ENCODE results near the gene ADGRD1. TPM values are rescaled to one million over a fixed set of nuclear protein-coding genes. Genes with fewer than 3 reads are reported as not detected.
"Not testable (repeated sequence)": the region's sequence is repeated elsewhere in the genome, so short reads cannot be mapped to it uniquely, and the experiment has no call there.

ADGRD1 gene
- total RNA-seq, 1 experiment from 2014 or later = 11.8 TPM

DNA sequence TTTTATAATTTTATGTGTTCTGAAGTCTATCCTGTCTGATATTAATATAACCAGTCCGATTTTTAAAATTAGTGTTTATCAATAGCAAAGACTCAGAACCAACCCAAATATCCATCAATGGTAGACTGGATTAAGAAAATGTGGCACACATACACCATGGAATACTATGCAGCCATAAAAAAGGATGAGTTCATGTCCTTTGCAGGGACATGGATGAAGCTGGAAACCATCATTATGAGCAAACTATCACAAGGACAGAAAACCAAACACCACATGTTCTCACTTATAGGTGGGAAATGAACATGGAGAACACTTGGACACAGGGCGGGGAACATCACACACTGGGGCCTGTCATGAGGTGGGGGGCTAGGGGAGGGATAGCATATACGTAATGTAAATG lies 16.2 kb upstream of the ADGRD1 start:
- not testable (repeated sequence) for DNase-seq (ENCODE audit: low read depth)

DNA sequence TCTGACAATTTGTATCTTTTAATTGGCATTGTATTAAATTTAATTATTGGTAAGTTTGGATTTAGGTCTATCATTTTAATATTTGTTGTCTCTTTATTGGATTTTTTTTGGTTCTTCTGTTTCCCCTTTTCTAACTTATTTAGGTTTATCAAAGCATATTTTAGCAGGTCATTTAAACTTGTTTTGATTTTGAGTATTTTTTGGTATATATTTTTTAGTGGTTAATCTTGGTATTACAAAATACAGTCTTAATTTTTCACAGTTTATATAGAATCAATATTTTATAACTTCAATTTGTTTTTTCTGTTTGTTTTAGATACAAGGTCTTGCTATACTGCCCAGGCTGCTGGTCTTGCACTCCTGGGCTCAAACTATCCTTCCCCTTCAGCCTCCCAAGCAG lies 15.5 kb upstream of the ADGRD1 start:
- DNase-seq (ENCODE audit: low read depth) = no peak

DNA sequence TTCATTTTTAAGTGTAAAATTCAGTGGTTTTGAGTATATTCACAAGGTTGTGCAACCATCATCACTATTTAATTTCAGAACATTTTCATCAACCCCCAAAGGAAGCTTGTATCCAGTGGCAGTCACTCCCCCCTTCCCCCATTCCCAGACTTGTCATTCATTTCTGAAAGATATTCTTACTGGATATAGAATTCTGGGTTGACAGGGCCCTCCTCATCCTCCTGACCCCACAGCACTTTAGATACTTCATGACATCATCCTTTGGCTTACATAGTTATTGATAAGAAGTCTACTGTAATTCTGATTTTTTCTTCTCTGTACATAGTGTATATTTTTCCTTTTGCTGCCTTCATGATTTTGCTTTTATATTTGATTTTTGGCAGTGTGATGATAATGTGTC lies 8.8 kb upstream of the ADGRD1 start:
- no peak for DNase-seq (ENCODE audit: low read depth)

DNA sequence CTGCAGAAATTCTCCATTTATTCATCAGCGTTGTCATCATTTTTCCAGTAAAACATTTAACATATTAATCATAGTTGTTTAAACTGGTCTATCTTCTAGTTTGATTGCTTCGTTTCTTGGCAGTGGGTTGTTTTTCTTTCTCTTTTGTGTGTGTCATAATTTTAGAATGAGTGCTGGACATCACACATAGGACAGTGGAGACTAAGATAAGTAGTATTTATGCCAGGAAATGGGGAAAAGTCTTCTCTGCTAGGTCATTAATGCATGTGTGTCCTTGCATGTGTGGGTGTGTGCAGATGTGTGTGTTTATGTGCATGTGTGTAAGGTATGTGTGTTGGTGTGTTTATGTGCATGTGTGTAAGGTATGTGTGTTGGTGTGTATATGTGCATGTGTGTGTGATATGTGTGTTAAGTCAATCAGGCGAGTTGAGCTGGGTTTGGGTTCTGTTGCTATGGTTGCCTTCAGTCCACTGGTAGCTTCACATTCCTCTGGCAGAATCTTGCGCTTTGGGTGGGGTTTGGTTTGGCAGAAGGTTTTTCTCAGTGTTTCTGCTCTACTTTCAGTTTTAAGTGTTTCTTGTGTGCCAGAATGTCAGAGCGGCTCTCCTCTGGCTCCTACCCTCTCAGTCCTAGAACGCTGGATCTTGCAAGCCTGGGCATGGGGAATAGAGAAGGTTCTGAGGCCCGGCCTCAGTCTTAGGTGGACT lies 7.8 kb upstream of the ADGRD1 start:
- no peak for DNase-seq (ENCODE audit: low read depth)

DNA sequence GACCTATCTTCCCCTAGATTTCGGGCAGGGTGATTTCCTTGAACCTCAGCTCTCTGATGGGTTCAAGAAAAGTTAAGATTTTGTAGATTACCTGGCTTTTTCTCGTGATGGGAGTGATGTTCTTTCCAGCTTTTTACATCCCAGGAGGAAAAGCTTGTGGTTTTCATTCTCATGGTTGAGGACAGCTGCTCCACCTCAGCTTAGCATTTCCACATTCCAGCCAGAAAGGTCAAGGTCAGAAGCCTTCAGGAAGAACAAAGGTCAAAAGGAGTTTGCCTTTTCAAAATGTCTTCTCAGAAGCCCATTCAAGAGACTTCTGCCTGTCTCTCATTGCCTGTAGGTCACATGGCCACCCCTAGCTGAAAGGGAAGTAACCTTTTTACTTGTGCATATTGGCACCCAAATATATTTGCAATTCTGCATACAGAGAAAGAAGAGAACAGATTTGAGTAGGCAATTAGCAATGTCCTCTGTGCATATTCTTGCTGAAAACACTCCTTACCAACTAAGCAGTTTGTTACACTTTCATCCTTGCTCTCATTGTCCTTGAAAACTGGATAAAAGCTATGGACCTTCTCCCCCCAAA lies 6.6 kb upstream of the ADGRD1 start:
- DNase-seq (ENCODE audit: low read depth) = no peak

DNA sequence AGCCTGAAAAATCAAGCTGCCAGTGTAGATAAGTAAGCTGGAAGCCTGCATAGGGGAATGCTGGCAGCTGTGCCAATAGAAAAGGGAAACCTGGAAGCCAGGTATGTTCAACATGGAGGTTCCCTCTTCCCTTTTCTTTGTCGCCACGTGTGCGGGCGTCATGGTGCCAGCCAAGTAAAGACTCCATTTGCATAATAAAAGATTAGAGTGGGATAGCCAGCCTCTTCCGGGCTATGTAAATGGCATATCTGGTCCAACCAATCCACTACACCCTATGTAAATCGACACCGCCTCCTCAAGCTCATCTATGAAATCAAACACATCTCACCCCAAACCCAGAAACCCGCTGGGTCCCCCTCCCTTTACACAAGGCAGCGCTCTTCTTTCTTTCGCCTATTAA lies 5.6 kb upstream of the ADGRD1 start:
- DNase-seq (ENCODE audit: low read depth) = peak; percentile 81

DNA sequence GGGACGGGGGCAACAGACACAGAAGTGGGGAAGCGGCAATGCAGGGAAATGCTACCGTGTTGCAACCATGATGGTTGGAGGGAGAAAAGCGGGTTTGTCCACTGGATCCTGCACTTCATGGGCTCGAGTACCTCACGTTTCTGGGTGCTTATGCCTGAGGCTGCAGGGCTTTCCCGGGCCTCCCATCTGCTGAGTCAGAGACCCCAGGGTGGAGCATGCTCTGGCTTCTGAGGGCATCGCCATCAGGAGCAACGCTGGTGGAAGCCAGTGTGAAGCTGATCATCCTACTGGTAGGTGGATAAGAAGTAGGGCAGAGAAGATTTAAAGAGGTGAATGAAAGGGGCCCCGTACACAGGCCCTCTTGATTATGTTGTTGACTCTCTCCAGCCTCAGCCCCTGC lies 5.0 kb upstream of the ADGRD1 start:
- peak; percentile 62 for DNase-seq (ENCODE audit: low read depth)

DNA sequence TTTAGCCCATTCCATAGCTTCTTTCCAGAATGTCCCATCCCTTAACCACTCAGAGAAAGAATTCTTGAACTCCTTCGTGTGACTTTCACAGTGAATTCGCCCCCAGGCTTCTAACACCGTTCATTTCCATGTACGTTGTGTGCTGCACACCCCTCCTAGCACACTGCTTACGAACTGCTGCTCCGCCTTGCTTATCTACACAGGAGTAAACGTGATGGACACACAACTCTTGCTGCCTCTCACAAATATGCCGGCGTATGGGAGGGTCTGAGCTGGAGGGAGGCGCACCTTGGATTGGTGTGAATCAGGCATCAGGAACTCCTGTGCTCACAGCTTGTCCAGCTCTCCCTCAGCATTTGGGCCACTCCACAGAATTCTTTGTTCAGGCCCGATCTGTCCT lies 3.9 kb upstream of the ADGRD1 start:
- no peak for DNase-seq (ENCODE audit: low read depth)

DNA sequence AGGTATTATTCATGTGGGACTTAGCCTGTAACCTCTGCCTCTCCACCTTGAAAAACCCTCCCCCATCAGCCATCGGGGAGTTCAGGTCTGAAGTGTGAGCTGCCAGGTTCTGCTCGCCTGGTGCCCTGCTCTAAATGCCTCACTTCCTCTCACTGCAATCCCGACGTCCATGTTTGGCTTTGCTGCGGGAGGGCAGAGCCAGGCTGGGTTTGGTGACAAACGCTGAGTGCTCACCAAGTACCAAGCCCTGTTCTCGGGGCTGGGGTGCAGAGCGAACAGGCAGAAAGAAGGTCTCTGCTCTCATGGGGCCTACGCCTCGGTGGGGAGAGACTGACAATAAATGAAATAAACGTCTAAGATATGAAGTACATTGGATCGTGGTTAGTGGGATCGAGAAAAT lies 2.1 kb upstream of the ADGRD1 start:
- DNase-seq (ENCODE audit: low read depth) = no peak

DNA sequence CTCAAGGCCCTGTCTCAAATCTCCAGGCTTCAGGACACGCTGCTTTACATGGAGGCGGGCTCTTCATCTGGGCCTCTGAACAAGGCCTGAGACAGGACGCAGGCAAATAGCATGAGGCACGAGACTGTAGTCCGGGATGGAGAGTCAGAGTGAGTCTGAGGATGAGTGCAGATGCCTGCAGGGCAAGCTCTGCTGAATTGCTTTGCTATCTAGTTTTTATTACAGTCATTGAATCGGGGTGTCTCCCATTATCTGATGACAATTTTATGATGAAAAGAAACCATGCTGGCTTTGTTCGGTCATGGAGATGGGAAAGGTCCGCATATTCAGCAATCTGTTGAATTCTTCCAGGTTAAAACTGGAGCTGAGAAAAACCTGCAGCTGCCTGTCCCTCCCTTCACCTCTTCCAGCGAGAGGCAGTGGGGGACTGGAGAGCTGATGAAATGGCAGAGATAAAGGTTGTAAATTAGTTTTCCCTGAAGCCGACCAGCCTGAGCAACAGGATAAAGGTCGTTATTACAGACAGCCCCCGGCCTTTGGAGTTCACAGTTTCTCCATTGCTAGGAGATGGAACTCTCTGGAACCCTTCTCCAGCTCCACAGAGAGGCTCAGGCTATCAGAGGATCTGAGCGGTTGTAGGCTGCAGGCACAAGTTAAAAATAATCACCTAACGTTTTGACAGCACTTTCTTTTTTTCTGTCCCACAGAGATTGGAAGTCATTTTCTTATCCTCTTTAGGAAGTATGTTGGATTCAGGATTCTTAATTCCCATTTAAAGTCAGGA lies 1.3 kb upstream of the ADGRD1 start:
- no peak for DNase-seq (ENCODE audit: low read depth)

DNA sequence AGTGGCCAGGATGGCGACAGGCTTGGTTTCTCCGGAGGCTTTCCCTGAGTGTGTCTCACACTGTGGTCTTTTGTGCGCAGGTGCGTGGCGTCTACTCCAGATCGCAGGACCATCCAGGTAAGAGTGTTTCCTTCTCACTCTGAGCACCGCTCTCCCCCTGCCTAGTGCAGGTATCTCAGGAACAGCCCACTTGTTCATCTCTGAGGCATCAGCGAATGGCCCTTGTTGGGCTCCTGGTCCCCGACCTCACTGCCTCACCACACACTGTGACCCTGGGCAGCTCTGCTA lies 781 bp downstream of the ADGRD1 start:
- no peak for DNase-seq (ENCODE audit: low read depth)

DNA sequence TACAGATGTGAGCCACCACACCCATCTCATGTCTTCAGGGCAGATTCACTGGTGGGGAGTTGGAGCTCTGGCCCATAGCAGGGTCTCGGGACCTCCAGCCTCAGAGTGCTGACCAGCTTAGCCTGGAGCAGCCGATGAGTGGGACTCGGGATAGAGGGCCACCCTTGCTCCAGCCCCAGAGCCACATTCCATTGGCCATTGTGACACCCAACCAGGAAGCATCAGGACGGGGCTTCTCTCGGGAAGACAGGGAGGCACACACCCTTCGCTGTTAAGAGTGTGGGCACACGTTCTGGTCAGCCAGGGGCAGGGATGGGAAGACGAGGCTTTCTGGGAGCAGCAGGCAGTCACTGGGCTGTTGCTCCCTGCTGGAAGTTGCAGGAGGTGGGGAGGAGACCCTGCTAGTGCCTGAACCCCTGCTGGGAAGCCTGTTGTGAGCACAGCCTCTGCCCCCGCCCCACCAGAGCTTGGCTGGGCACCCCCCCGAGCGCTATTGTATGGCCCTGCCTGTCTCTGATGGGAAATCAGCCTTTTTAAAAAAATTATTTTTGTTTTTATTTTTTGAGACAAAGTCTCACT lies 1.6 kb downstream of the ADGRD1 start:
- no peak for DNase-seq (ENCODE audit: low read depth)

DNA sequence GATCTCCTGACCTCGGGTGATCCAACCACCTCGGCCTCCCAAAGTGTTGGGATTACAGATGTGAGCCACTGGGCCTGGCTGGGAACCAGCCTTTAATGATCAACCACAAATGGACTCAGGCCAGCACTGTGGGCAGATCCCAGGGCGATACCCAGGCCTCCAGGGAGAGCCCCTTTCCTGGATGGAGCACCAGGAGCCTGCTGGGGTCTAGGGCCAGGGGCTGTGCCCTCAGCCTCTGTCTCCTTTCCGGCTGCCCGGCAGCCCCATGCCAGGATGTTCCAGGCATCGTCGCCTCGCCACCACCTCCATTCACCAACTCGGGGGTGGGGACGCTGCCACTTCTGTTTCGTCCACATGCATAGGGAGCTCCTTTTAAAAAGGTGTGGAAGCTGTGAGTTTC lies 2.3 kb downstream of the ADGRD1 start:
- DNase-seq (ENCODE audit: low read depth) = no peak

DNA sequence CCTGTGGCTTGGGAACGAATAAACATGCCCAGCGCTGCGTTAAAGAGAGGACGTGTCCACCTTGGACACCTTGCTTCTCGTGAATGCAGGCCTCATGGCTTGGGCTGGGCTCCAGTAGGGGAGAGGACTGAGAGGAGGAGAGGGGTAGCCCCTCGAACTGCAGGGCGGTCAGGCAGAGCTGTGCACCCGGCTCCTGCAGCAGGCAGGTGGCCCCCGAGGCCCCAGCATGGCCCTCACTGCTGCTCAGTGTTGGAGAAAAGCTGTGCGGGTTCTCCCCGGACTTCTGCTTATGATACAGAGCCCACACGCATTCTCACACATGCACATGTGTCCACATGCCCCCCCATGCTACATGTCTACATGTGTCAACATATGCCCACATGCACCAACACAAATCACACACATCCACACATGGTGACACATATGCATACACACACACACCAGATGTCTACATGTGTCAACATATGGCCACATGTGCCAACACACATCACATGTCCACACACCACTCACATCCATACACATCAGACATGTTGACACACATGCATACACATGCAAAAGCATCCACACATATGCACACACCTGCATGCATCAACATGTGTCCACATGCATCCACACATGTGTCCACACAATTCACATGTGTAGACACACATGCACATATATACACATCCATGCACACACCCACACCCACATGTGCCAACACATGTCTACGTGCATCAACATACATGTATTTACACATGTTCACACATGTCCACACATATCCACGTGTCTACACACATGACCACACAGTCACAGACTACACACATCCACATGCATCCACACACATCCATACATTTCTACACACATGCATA lies 3.0 kb downstream of the ADGRD1 start:
- no peak for DNase-seq (ENCODE audit: low read depth)

DNA sequence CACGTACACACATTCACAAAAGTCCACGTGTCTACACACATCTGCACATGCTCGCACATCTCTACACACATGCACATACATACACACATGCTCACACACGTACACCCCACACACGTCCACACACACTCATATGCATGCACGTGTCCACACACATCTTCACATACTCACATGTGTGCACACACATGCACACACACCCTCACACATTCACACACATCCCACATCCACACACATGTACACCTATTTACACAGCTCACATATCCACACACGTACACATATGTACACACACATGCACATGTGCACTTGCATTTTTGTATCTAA lies 3.6 kb downstream of the ADGRD1 start:
- no peak for DNase-seq (ENCODE audit: low read depth)

DNA sequence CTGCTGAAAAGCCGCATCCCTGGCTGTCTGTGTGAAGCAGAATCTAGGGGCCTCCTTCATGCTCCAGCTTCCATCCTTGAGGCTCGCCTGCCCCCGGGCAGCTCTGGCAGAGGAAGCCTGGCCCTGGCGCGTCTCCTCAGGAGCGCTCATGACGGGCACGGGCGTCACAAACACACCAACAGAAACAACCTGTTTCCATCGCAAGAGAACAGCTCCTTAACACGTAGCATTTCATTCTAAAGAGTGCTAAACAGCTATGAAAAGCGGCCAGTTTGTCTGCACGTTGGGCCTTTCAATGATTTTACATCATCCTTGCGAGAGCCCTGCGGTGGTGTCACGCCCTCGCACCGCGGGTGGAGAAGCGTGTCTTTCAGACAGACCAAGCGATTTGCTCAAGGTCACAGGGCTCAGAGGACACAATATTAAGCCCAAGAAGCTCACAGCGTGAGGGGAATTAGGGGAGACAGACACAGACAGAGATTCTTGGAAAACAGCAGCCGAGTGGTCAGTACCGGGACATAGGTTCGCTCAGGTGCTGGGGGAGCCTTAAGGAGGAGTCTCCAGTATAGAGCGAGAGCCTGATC lies 4.9 kb downstream of the ADGRD1 start:
- no peak for DNase-seq (ENCODE audit: low read depth)

DNA sequence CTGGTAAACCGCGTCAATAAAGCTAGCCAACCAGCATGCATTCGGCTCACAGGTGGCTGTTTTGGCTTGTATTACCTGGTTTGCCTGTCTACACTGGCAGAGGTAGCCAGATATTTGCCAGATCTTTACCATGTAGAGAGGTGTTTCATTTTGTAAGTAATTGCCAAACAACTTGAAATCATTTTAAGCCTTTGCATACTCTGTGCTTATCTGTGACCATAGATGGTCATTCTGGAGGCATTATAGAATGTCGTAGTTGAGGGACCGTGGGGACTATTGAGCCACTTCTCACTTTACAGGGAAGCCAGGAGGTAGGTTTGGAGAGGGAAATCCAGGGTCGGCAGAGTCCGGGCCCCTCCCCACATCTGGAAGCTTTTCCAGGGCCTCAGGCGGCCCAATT lies 5.9 kb downstream of the ADGRD1 start:
- DNase-seq (ENCODE audit: low read depth) = no peak

DNA sequence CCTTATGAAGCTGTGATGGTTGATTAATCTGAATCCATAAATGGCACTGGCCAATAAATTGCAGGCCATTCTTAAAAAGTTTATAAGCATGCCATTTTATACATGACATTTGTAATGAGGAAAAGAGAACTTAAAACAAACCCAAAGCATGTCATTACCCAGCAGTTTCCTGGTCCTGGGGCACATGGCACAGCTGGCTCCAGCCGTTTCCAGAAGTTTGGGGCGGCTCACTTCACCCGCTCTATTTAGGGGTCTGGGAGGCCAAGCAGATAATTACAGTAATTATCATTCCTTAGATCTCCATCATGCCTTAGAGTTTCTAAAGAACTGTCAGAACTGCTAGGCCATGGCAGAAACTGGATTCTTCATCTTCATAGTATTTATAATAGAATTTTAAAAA lies 6.4 kb downstream of the ADGRD1 start:
- DNase-seq (ENCODE audit: low read depth) = no peak

DNA sequence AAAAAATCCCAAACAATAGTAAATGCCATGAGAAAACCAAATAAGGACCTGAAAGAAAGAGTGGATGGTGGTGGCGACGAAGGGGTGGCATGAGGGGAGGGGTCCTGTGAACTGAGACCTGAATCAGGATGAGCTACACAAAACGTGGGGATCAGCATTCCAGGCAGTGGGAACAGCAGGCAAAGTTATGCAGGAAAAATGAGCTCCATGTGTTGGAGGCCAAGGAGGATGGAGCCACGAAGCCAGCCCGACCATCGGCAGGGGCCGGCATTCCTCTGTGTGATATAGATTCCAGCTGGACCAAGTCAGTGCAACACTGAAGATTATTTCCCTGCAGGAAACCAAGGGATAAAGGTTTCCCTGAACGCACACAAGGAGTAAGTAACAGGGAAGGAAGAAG lies 7.1 kb downstream of the ADGRD1 start:
- DNase-seq (ENCODE audit: low read depth) = no peak

DNA sequence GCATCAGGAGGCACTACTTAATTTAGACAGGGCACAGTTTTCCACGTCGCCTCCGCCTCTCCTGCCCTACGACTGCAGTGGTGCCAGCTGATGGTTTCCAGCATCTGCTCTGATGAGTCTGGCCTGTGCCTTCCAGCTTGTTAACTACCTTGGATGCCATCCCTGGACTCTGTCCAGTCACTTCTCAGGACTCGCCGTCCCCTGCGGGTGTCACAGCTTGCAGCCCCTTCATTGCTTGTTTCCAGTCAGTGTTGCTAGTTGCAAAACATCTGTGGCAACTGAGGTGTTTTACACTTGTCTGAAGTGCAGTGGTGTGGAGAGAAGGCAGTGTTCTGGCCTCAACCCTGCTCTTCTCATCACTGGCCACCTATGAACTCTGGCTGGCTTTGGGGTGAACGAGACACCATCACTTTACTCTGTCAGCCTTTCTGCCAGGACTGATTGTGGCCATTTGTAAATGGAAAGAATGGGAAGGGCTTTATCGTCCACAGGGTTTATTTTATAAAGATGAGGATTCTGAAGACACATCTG lies 8.3 kb downstream of the ADGRD1 start:
- DNase-seq (ENCODE audit: low read depth) = no peak

DNA sequence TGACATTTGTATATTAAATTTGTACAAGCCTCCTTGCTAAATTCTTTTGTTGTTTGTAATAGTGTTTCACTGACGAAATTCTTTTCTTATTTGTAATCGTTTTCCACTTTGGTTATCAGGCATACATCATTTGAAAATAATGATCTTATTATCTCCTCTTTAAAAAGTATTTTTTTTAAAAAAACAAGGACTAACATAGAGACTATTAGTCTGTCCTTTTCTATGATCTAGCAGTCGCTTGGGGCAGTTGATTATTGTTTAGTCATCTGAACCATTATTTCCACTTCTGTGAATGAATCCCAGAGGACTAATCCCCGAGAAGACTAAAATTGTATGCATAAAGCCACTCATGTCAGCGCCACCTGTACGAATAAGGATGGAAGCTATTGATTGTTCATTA lies 11.5 kb downstream of the ADGRD1 start:
- DNase-seq (ENCODE audit: low read depth) = no peak

DNA sequence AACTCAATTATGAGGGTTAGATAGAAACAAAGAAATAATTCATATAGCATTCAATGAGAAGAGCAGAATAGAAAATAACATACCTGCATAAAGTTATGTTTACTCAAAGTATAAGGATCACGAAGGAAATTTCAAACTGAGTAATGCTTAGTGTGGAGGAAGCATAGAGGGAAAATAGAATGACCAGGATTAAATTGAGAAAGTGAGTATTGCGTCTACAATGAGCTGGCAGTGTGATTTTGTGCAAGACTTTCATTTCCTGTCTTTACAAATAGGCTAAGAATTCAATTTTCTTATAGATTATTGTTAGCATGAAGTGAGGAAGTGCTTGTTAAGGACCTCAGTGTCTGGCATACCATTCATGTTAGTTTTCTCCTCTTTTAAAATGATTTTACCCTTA lies 12.0 kb downstream of the ADGRD1 start:
- DNase-seq (ENCODE audit: low read depth) = no peak
